Bronchial epithelial cell (primary cell): Measurements from ENCODE around the gene PITRM1. TPM values are rescaled to one million over a fixed set of nuclear protein-coding genes. Genes with fewer than 3 reads are reported as not detected.

Experiments used
- DNase-seq: peaks from one replicate; pipeline ENCODE4 v3.0.0-alpha.2; 2010; ENCODE audit warnings: low read depth
- FAIRE-seq: peaks from 2 replicates; lab custom pipeline; 2011; peaks lifted over from hg19 to GRCh38; lab: Jason Lieb, UNC
- H3K27me3 ChIP-seq: 2 replicates; pipeline ENCODE4 v1.5.1; 2011; ENCODE audit warnings: low read length; ENCODE audit not compliant: control insufficient read depth, insufficient read depth
- H3K36me3 ChIP-seq: 2 replicates; pipeline ENCODE4 v1.5.1; 2011; ENCODE audit warnings: low read length; ENCODE audit not compliant: control insufficient read depth, insufficient read depth
- H3K4me3 ChIP-seq: 2 replicates; pipeline ENCODE4 v1.5.1; 2011; ENCODE audit warnings: mild to moderate bottlenecking, low read depth, low read length, control low read depth
- total RNA-seq: library from RNA; depleted of rRNA; stranded (reverse); fragments of >200 nt; gene quantifications from 2 replicates; pipeline ENCODE4 v1.2.1, GENCODE V29; 2014
- TF ChIP-seq, protein P1 (sequence below): IDR thresholded peaks from 2 replicates; pipeline ENCODE4 v1.5.1; 2011; ENCODE audit warnings: mild to moderate bottlenecking, moderate library complexity, low read length, control low read depth, inconsistent platforms; ENCODE audit not compliant: insufficient read depth, severe bottlenecking

The PITRM1 gene
- total RNA-seq, 1 donor from 2014 or later: 39.2 TPM

DNA sequence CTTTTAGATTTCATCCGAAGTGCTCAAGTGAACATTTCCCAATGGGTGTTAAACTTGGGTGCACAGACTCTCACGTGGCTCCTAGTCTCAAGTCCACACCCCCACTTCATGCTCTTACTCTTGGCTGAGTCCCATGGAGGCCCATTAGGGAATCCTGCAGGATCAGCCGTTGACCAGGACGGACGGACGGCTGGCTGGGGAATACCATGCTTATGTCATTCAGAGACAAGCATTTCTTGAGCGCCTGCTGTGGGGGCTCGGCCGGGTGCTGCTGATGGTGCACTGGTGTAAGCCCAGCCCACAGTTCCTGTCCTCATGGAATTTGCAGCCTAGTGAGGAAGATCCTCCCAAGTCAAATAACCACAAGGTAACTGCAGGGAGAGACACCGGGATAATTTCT is 44.7 kb downstream of the PITRM1 start:
- FAIRE-seq (no peak), DNase-seq (no peak)
- TF ChIP-seq, protein P1, sequence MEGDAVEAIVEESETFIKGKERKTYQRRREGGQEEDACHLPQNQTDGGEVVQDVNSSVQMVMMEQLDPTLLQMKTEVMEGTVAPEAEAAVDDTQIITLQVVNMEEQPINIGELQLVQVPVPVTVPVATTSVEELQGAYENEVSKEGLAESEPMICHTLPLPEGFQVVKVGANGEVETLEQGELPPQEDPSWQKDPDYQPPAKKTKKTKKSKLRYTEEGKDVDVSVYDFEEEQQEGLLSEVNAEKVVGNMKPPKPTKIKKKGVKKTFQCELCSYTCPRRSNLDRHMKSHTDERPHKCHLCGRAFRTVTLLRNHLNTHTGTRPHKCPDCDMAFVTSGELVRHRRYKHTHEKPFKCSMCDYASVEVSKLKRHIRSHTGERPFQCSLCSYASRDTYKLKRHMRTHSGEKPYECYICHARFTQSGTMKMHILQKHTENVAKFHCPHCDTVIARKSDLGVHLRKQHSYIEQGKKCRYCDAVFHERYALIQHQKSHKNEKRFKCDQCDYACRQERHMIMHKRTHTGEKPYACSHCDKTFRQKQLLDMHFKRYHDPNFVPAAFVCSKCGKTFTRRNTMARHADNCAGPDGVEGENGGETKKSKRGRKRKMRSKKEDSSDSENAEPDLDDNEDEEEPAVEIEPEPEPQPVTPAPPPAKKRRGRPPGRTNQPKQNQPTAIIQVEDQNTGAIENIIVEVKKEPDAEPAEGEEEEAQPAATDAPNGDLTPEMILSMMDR: no peak
- no peak overlapping the region for H3K4me3 ChIP-seq
- no peaks in the 10 kb centered on the region for H3K27me3 ChIP-seq
- H3K36me3 ChIP-seq: peaks cover 49% of the 10 kb centered on the region

DNA sequence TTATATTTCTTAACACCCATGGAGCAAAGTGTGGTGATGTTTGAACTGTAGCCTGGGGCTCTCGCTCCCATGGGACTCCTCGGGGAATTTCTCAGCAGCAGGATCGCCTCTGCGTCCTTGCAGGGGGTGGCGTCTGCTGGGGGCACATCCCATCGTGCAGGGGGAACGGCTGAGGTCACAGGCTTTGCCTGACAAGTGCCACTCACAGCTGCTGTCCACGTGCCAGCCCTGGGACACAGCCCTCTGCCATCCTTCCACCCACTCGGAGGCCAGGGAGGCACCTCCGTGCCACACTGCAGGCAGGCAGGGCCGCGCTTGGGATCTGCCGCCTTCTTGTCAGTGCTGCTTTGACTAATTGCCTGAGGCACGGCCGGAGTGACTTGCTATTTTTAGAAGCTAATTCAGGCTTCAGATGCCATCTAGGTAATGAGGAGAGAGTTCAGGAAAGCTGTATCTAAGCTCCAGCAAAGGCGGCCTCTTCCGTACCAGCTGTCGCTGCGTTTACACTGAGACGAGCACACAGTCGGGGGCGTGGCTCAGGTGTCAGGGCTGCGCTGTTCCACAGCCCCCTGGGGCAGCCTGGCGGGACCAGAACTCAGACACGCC is 45.7 kb downstream of the PITRM1 start:
- no peak for DNase-seq
- TF ChIP-seq, protein P1: no peak
- no peak overlapping the region for H3K4me3 ChIP-seq
- H3K36me3 ChIP-seq: peaks cover 49% of the 10 kb centered on the region
- FAIRE-seq: no peak
- H3K27me3 ChIP-seq: no peaks in the 10 kb centered on the region

GRCh38 chr10:3126249-3126648 is 46.3 kb downstream of the PITRM1 start:
- DNase-seq (no peak), FAIRE-seq (no peak)
- Histone ChIP-seq H3K4me3 (no peak overlapping the region), H3K36me3 (peaks cover 48% of the 10 kb centered on the region), H3K27me3 (no peaks in the 10 kb centered on the region)
- TF ChIP-seq, protein P1: no peak

GRCh38 chr10:3125527-3126170 is 46.9 kb downstream of the PITRM1 start:
- H3K27me3 ChIP-seq: no peaks in the 10 kb centered on the region
- FAIRE-seq: peak; percentile 36
- H3K36me3 ChIP-seq: peaks cover 51% of the 10 kb centered on the region
- TF ChIP-seq, protein P1: no peak
- no peak for DNase-seq
- no peak overlapping the region for H3K4me3 ChIP-seq

DNA sequence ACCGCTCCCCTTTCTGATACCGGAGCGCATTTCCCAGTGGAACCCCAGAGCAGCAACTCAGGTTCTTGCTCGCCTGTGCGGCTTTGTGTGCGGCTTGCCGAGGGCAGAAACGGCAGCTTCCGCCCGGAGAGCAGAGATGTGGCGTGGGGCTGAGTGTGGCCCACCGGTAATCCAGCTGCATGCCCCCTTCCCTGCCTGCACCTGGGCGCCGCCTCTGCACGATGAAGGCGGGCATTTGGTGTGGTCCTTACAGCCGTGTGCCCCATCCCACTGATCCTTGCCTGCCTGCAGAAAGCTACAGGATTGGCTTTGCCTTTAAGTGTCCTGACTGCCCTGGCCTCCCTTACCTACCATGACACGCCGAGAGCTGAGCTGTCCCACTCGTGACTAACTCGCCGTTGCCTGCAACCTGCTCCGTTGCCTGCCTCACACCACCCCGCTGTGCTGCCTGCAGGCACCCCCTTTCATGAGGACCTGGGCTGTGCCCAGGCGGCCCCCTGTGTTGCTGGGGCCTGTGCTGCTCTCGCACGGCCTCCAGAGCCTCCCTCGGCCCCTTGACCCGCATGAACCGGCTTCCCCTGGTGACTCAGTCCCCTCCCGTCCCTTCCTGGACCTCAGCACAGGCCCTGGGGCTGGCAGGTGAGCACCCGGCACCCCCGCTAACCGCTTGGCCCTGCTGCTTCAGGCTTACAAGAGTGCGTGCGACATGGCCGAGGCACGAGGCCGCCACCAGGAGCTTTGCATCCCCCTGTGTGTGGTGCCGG is 48.0 kb downstream of the PITRM1 start:
- Histone ChIP-seq H3K4me3 (no peak overlapping the region), H3K36me3 (peaks cover 48% of the 10 kb centered on the region), H3K27me3 (no peaks in the 10 kb centered on the region)
- TF ChIP-seq, protein P1: no peak
- FAIRE-seq (no peak), DNase-seq (no peak)
